ENCODE measurements around the gene SPATA31C1.

DNA sequence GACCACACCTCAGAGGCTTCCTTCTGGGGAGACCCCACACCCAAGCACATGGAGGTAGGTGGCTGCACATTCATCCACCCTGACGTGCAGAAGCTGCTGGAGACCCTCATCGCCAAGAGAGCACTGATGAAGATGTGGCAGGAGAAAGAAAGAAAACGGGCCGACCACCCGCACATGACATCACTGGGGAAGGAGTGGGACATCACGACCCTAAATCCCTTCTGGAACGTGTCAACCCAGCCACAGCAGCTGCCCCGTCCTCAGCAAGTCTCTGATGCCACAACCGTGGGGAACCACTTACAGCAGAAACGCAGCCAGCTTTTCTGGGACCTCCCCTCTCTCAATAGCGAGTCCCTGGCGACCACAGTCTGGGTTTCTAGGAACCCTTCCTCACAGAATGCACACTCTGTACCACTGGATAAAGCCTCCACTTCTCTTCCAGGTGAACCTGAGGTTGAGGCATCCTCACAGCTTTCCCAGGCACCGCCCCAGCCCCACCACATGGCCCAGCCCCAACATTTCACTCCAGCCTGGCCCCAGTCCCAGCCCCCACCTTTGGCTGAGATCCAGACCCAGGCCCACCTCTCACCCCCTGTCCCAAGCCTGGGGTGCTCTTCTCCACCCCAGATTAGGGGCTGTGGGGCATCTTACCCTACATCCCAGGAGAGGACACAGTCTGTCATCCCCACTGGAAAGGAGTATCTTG, 32.1 kb upstream of the SPATA31C1 start:
- TF ChIP-seq POLR2A (IDR thresholded peaks at IDR 0.05; ENCODE audit: low read depth), result no peak
- TF ChIP-seq, protein P1, sequence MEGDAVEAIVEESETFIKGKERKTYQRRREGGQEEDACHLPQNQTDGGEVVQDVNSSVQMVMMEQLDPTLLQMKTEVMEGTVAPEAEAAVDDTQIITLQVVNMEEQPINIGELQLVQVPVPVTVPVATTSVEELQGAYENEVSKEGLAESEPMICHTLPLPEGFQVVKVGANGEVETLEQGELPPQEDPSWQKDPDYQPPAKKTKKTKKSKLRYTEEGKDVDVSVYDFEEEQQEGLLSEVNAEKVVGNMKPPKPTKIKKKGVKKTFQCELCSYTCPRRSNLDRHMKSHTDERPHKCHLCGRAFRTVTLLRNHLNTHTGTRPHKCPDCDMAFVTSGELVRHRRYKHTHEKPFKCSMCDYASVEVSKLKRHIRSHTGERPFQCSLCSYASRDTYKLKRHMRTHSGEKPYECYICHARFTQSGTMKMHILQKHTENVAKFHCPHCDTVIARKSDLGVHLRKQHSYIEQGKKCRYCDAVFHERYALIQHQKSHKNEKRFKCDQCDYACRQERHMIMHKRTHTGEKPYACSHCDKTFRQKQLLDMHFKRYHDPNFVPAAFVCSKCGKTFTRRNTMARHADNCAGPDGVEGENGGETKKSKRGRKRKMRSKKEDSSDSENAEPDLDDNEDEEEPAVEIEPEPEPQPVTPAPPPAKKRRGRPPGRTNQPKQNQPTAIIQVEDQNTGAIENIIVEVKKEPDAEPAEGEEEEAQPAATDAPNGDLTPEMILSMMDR (IDR thresholded peaks at IDR 0.05), result no peak
- no peak for TF ChIP-seq POLR2AphosphoS5 (IDR thresholded peaks at IDR 0.05)
- TF ChIP-seq EP300 (IDR thresholded peaks at IDR 0.05), result no peak

Measured in esophagus muscularis mucosa (tissue), 4 donors.